Tibial nerve (tissue), 4 donors: Measurements from ENCODE around the gene ZNF516. TPM values are rescaled to one million over a fixed set of nuclear protein-coding genes. Genes with fewer than 3 reads are reported as not detected.

Source experiments
- DNase-seq, 2 donors: peaks; one replicate each; pipeline ENCODE4 v3.0.0-alpha.2; 2019; ENCODE audit warnings: low spot score in 2 of 2
- H3K27ac ChIP-seq, 4 donors: fragments of 200-600 bp; sonication (generic) in 3 of 4; one replicate each; pipeline ENCODE4 v1.5.1; 2017 to 2019; ENCODE audit warnings: mild to moderate bottlenecking in 1 of 4
- H3K27me3 ChIP-seq, 2 donors: fragments of 200-600 bp; sonication (generic) in 1 of 2; one replicate each; pipeline versions ENCODE4 v1.5.1 to v1.6.0; 2017 to 2019
- H3K36me3 ChIP-seq, 3 donors: fragments of 200-600 bp; sonication (generic); one replicate each; pipeline ENCODE4 v1.5.1; 2018 to 2019
- H3K4me1 ChIP-seq, 4 donors: fragments of 200-600 bp; sonication (generic) in 3 of 4; one replicate each; pipeline ENCODE4 v1.5.1; 2017 to 2019
- H3K4me3 ChIP-seq, 4 donors: fragments of 200-600 bp; sonication (generic) in 3 of 4; one replicate each; pipeline ENCODE4 v1.5.1; 2017 to 2019; ENCODE audit warnings: mild to moderate bottlenecking in 1 of 4, moderate library complexity in 1 of 4
- H3K9me3 ChIP-seq, 4 donors: fragments of 200-600 bp; sonication (generic) in 3 of 4; one replicate each; pipeline ENCODE4 v1.5.1; 2017 to 2019
- CTCF ChIP-seq, 5 experiments: fragments of 200-600 bp in 3 of 5; fragments of 450-650 bp in 2 of 5; sonication (generic) in 3 of 5; IDR thresholded peaks; one replicate each; pipeline ENCODE4 v1.5.1; 2016 to 2019; ENCODE audit warnings: antibody characterized with exemption in 5 of 5, mild to moderate bottlenecking in 3 of 5, moderate library complexity in 2 of 5
- EP300 ChIP-seq, 2 donors: sonication (generic); formaldehyde crosslinking; IDR thresholded peaks; one replicate each; pipeline ENCODE4 v1.6.1; 2017; ENCODE audit warnings: antibody characterized with exemption in 2 of 2, mild to moderate bottlenecking in 1 of 2
- POLR2A ChIP-seq, 2 donors: fragments of 450-650 bp; IDR thresholded peaks; one replicate each; pipeline ENCODE4 v1.6.1; 2017; ENCODE audit warnings: antibody characterized with exemption in 2 of 2, mild to moderate bottlenecking in 2 of 2, moderate library complexity in 2 of 2
- WGBS, 2 donors: methylation state at CpG; one replicate each; pipeline ENCODE4 v1.1.5; 2018; 5-methylcytosine and 5-hydroxymethylcytosine counted together
- total RNA-seq, 4 donors: library from RNA; depleted of rRNA; stranded (reverse); fragments of >200 nt; gene quantifications; one replicate each; pipeline ENCODE4 v1.1.0, GENCODE V29; 2016

ZNF516 gene
- total RNA-seq, 4 donors from 2014 or later = 31.4 to 63.0 (median 45.5) TPM

- WGBS, 2 donors = 92 to 93% methylated on average over 8 of the region's 8 CpGs
- no peak for DNase-seq
- Histone ChIP-seq H3K27me3 (no peaks in the 10 kb centered on the region), H3K4me3 (no peak overlapping the region), H3K4me1 (peaks cover 0 to 59% (median 7%) of the 10 kb centered on the region in 4 donors), H3K9me3 (no peaks in the 10 kb centered on the region), H3K27ac (no peak overlapping the region), H3K36me3 (peaks cover 0 to 13% (median 0%) of the 10 kb centered on the region in 3 donors)
- no peak for TF ChIP-seq EP300 (IDR thresholded peaks at IDR 0.05)
- TF ChIP-seq CTCF (IDR thresholded peaks at IDR 0.05) = no peak
- TF ChIP-seq POLR2A (IDR thresholded peaks at IDR 0.05) = no peak
Measured at GRCh38 chr18:76404345-76404831, 90.7 kb downstream of the ZNF516 start.

DNA sequence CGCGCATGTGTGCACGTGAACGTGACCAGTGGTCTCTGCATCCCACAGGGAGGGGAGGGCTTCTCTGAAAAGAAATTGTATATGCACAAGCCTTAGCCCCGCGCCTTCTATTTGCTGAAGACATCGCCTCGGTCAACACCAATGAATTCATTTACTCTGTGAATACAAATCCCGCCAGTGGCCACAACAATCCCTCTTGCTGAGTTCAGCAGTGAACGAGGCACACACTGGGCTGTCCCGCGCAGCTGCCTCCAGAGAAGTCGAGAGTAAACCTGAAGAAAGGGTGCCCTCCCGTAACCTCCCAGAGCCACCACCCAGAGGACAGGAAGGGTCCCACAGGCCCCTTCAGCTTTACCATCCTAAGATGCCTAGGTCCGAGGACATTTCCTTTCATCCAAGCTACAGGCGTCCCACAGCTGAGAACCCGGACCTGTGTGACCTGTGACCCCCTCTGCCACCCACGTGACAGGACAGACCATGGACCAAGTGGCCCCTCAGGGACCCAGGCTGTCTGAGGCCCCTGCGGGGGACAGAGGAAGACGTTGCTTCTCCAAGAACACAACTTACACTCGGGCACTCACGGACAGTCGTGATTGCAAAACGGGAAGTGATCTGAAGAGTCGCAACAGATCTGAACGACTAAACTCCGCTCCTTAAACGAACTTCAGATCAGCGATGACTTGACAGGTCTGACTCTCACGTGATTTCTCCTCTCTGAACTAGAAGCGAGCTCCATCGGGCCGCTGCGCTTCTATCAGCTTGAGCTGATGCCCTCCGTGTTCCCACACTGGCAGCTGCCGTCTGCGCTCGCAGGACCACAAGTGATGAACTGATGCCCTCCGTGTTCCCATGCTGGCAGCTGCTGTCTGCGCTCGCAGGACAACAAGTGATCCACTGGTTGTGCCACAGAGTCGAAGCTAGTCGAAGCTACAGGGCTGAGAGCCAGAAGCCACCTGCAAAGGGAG, 92.7 kb downstream of the ZNF516 start:
- Histone ChIP-seq H3K4me1 (peaks cover 0 to 57% (median 6%) of the 10 kb centered on the region in 4 donors), H3K36me3 (peaks cover 0 to 13% (median 0%) of the 10 kb centered on the region in 3 donors), H3K27me3 (no peaks in the 10 kb centered on the region), H3K27ac (no peak overlapping the region), H3K9me3 (no peaks in the 10 kb centered on the region), H3K4me3 (no peak overlapping the region)
- DNase-seq = no peak
- 89 to 90% methylated on average over 43 of the region's 43 CpGs for WGBS, 2 donors
- TF ChIP-seq POLR2A (IDR thresholded peaks at IDR 0.05) (no peak), EP300 (IDR thresholded peaks at IDR 0.05) (no peak), CTCF (IDR thresholded peaks at IDR 0.05) (no peak)

DNA sequence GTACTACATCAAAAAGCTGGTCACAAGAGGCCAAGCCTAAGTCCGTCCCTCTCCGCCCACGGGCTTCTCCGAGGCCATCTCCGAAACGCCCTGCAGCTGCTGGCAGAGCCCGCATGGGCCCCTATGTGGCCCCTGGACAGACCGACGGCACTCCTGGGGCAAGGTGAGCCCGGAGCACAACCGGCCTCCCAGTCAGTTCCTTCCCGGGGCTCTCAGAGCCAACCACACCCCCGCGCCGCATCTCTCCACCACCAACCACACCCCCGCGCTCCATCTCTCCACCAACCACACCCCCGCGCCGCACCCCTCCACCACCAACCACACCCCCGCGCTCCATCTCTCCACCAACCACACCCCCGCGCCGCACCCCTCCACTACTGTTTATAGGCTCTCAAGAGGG, 93.5 kb downstream of the ZNF516 start:
- H3K9me3 ChIP-seq = no peaks in the 10 kb centered on the region
- no peaks in the 10 kb centered on the region for H3K27me3 ChIP-seq
- peaks cover 0 to 56% (median 6%) of the 10 kb centered on the region in 4 donors for H3K4me1 ChIP-seq
- peaks cover 0 to 13% (median 0%) of the 10 kb centered on the region in 3 donors for H3K36me3 ChIP-seq
- DNase-seq = no peak
- H3K4me3 ChIP-seq = no peak overlapping the region
- H3K27ac ChIP-seq = peak overlapping the region in 1 of 4 donors; percentile 55
- 72 to 81% methylated on average over 23 to 25 of the region's 25 CpGs for WGBS, 2 donors
- no peak for TF ChIP-seq CTCF (IDR thresholded peaks at IDR 0.05)
- TF ChIP-seq EP300 (IDR thresholded peaks at IDR 0.05) = no peak
- no peak for TF ChIP-seq POLR2A (IDR thresholded peaks at IDR 0.05)

GRCh38 chr18:76399613-76400391, 95.2 kb downstream of the ZNF516 start:
- WGBS, 2 donors = 78 to 80% methylated on average over 14 of the region's 14 CpGs
- Histone ChIP-seq H3K4me1 (peaks cover 0 to 52% (median 6%) of the 10 kb centered on the region in 4 donors), H3K9me3 (no peaks in the 10 kb centered on the region), H3K36me3 (peaks cover 0 to 22% (median 0%) of the 10 kb centered on the region in 3 donors), H3K27ac (peak overlapping the region in 2 of 4 donors; percentile 6 to 55), H3K4me3 (no peak overlapping the region), H3K27me3 (no peaks in the 10 kb centered on the region)
- TF ChIP-seq POLR2A (IDR thresholded peaks at IDR 0.05) (no peak), EP300 (IDR thresholded peaks at IDR 0.05) (no peak)
- no peak for DNase-seq

DNA sequence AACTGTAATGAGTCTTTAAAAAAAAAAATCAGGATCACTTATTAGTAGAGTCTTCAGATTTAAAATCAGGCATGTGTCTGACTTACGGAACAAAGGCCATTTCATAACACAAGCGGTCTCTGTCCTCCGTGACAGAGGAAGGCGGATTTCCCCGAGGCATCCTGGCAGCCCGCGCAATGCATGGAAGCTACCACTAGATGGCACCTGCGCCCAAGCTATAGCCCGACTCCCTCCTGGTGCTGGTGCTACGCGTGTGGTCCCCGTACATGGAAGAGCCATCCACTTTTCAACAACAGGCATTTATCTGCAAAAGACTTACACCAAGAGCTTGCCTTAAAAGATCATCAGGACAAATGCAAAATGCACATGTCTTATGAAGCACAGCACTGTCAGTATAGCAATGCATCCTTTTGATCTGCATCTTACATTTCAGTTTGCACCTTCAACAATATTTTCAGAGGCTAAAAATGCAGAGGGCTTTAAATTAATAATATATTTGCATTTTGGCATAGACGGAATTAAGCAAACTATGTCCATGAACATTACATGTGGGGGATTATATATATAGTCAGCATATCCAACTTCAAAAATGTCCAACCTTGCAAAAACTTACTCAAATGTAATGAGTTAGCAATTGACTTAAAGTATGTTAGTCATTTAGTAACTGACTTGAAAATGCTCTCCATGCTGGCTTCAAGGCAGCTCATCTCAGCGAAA, 96.0 kb downstream of the ZNF516 start:
- TF ChIP-seq POLR2A (IDR thresholded peaks at IDR 0.05) = no peak
- peak; percentile 90 to 96 (median 95) for TF ChIP-seq CTCF (IDR thresholded peaks at IDR 0.05)
- peak; percentile 19 to 72 for TF ChIP-seq EP300 (IDR thresholded peaks at IDR 0.05)
- H3K4me3 ChIP-seq = no peak overlapping the region
- peak; percentile 85 to 94 for DNase-seq

More for the DNA sequence above, 96.0 kb downstream of the ZNF516 start:
- peak overlapping the region; percentile 21 to 73 (median 38) for H3K27ac ChIP-seq
- no peaks in the 10 kb centered on the region for H3K9me3 ChIP-seq
- WGBS, 2 donors = 10 to 13% methylated on average over 14 of the region's 14 CpGs
- peaks cover 0 to 54% (median 6%) of the 10 kb centered on the region in 4 donors for H3K4me1 ChIP-seq
- peaks cover 0 to 22% (median 0%) of the 10 kb centered on the region in 3 donors for H3K36me3 ChIP-seq
- H3K27me3 ChIP-seq = no peaks in the 10 kb centered on the region
